A549 (cell line): ENCODE data around the gene ASIC2. TPM values are rescaled to one million over a fixed set of nuclear protein-coding genes. Genes with fewer than 3 reads are reported as not detected.

Experiments used
- ATAC-seq, 2 experiments: fragments of 200-7000 bp in 1 of 2; fragments of >200 bp in 1 of 2; cut with Nextera tagmentation in 1 of 2; cut with Tn5 transposase in 1 of 2; 3 replicates each; pipeline versions ENCODE4 v1.8.0 to v1.9.1; 2018 to 2020; ENCODE audit warnings: mild to moderate bottlenecking in 1 of 2, moderate library complexity in 1 of 2
- CTCF ChIA-PET: fragments of 300-600 bp; sonication (Branson Sonifier 250); formaldehyde crosslinking; extraction: SDS; loops from one replicate; lab custom pipeline; 2021; ENCODE audit warnings: antibody characterized with exemption, inconsistent platforms; lab: Yijun Ruan, JAX
- POLR2A ChIA-PET: fragments of 350-600 bp; formaldehyde crosslinking; extraction: SDS; loops from one replicate; lab custom pipeline; 2021; ENCODE audit warnings: antibody characterized with exemption, inconsistent platforms; lab: Yijun Ruan, JAX
- DNase-seq, 2 experiments: peaks; one replicate each; pipeline versions ENCODE4 v3.0.0 to v3.0.0-alpha.2; 2011 to 2016; ENCODE audit warnings: low read depth in 1 of 2, low spot score in 1 of 2
- FAIRE-seq: peaks from 2 replicates; lab custom pipeline; 2011; peaks lifted over from hg19 to GRCh38; lab: Jason Lieb, UNC
- H3K27ac ChIP-seq, 2 experiments: fragments of >200 bp; sonication (Bioruptor Twin); formaldehyde crosslinking; 3 replicates each; pipeline ENCODE4 v1.5.1; 2016 to 2017
- H3K4me1 ChIP-seq: fragments of >200 bp; sonication (Bioruptor Twin); formaldehyde crosslinking; 3 replicates; pipeline ENCODE4 v1.6.1; 2016
- H3K4me2 ChIP-seq: fragments of >200 bp; sonication (Bioruptor Twin); formaldehyde crosslinking; 3 replicates; pipeline ENCODE4 v1.6.1; 2016
- H3K4me3 ChIP-seq: fragments of >200 bp; sonication (Bioruptor Twin); formaldehyde crosslinking; 3 replicates; pipeline ENCODE4 v1.5.1; 2016
- H3K9me3 ChIP-seq: fragments of >200 bp; sonication (Bioruptor Twin); formaldehyde crosslinking; 3 replicates; pipeline ENCODE4 v1.6.1; 2016
- BHLHE40 ChIP-seq: IDR thresholded peaks from 2 replicates; pipeline ENCODE4 v1.6.1; 2012; ENCODE audit warnings: low read depth, low read length, inconsistent platforms
- CHD4 ChIP-seq: fragments of 200-600 bp; sonication (generic); IDR thresholded peaks from 2 replicates; pipeline ENCODE4 v1.6.1; 2016; ENCODE audit warnings: antibody characterized with exemption, mild to moderate bottlenecking, borderline replicate concordance
- EHMT2 ChIP-seq: fragments of 200-600 bp; sonication (generic); IDR thresholded peaks from 2 replicates; pipeline ENCODE4 v1.6.1; 2016; ENCODE audit warnings: antibody characterized with exemption, low read depth, mild to moderate bottlenecking, moderate library complexity
- FOSB ChIP-seq: fragments of 250-450 bp; sonication (Bioruptor Pico); IDR thresholded peaks from 2 replicates; pipeline ENCODE4 v1.5.0; 2020; ENCODE audit warnings: mild to moderate bottlenecking, moderate library complexity
- HDAC2 ChIP-seq: fragments of 200-600 bp; sonication (generic); IDR thresholded peaks from 2 replicates; pipeline ENCODE4 v1.6.1; 2016
- HOXA7 ChIP-seq: fragments of 250-450 bp; sonication (Bioruptor Pico); IDR thresholded peaks from 2 replicates; pipeline ENCODE4 v1.5.0; 2020; ENCODE audit warnings: mild to moderate bottlenecking, moderate library complexity
- HOXB13 ChIP-seq: fragments of 250-450 bp; sonication (Bioruptor Pico); IDR thresholded peaks from 2 replicates; pipeline ENCODE4 v1.5.0; 2020; ENCODE audit warnings: low read depth, mild to moderate bottlenecking, moderate library complexity
- HOXB5 ChIP-seq: fragments of 250-450 bp; sonication (Bioruptor Pico); IDR thresholded peaks from 2 replicates; pipeline ENCODE4 v1.5.0; 2020; ENCODE audit warnings: mild to moderate bottlenecking, moderate library complexity
- JUN ChIP-seq, 2 experiments: fragments of >200 bp; sonication (Bioruptor Twin); formaldehyde crosslinking; IDR thresholded peaks; 2 replicates in 1 of 2; 3 replicates in 1 of 2; pipeline ENCODE4 v1.6.1; 2016 to 2017
- JUNB ChIP-seq: fragments of >200 bp; sonication (Bioruptor Twin); formaldehyde crosslinking; IDR thresholded peaks from 2 replicates; pipeline ENCODE4 v1.6.1; 2016
- MAZ ChIP-seq: fragments of 150-350 bp; IDR thresholded peaks from 2 replicates; pipeline ENCODE4 v1.6.1; 2014; ENCODE audit warnings: antibody characterized with exemption, low read depth, low read length, borderline replicate concordance
- MYC ChIP-seq: IDR thresholded peaks from 2 replicates; pipeline ENCODE4 v1.6.1; 2012; ENCODE audit warnings: mild to moderate bottlenecking, inconsistent platforms, low read length, improper control_type of control experiment, borderline replicate concordance
- PHF8 ChIP-seq: fragments of 200-600 bp; sonication (generic); IDR thresholded peaks from 2 replicates; pipeline ENCODE4 v1.6.1; 2016; ENCODE audit warnings: low read depth, mild to moderate bottlenecking, antibody characterized with exemption, moderate library complexity, borderline replicate concordance
- POLR2A ChIP-seq: IDR thresholded peaks from 2 replicates; pipeline ENCODE4 v1.6.1; 2012; ENCODE audit warnings: mild to moderate bottlenecking, low read length
- RARB ChIP-seq: fragments of 250-450 bp; sonication (Bioruptor Pico); IDR thresholded peaks from 2 replicates; pipeline ENCODE4 v1.8.0; 2021; ENCODE audit warnings: mild to moderate bottlenecking, moderate library complexity
- SREBF2 ChIP-seq: fragments of 450-650 bp; IDR thresholded peaks from 2 replicates; pipeline ENCODE4 v1.6.1; 2014; ENCODE audit warnings: mild to moderate bottlenecking, moderate library complexity
- TP53 ChIP-seq: fragments of 250-450 bp; sonication (Bioruptor Pico); IDR thresholded peaks from 2 replicates; pipeline ENCODE4 v1.5.0; 2021; ENCODE audit warnings: mild to moderate bottlenecking, moderate library complexity
- WGBS: methylation state at CpG from one replicate; pipeline ENCODE4 v1.1.6; 2017; ENCODE audit errors: missing lambda C conversion rate; 5-methylcytosine and 5-hydroxymethylcytosine counted together
- polyA plus RNA-seq, 4 experiments: library from polyadenylated mRNA; depleted of rRNA in 3 of 4; stranded (reverse); fragments of >200 nt; fragmentation: RNase III in 1 of 4; extraction: RNeasy Plus Mini Kit Qiagen cat#74134 plus additional on column Dnase treatment in 1 of 4; gene quantifications; 2 replicates in 3 of 4; 3 replicates in 1 of 4; pipeline ENCODE4 v1.2.3, GENCODE V29; 2011 to 2017
- TF ChIP-seq, protein P1 (sequence below): fragments of >200 bp; sonication (Bioruptor Twin); formaldehyde crosslinking; IDR thresholded peaks from 3 replicates; pipeline ENCODE4 v1.5.1; 2016
- TF ChIP-seq, protein P2 (sequence below): fragments of >200 bp; sonication (Bioruptor Twin); formaldehyde crosslinking; IDR thresholded peaks from 3 replicates; pipeline ENCODE4 v1.6.1; 2016
- TF ChIP-seq, protein P3 (sequence below): IDR thresholded peaks from 2 replicates; pipeline ENCODE4 v1.6.1; 2012; ENCODE audit warnings: low read depth, borderline replicate concordance
- TF ChIP-seq, protein P4 (sequence below): IDR thresholded peaks from 2 replicates; pipeline ENCODE4 v1.6.1; 2012
- TF ChIP-seq, protein P5 (sequence below): fragments of >200 bp; sonication (Bioruptor Twin); formaldehyde crosslinking; IDR thresholded peaks from 2 replicates; pipeline ENCODE4 v1.6.1; 2016
- TF ChIP-seq, protein P6 (sequence below): fragments of 150-350 bp; IDR thresholded peaks from 2 replicates; pipeline ENCODE4 v1.6.1; 2014; ENCODE audit warnings: low read depth, mild to moderate bottlenecking, low read length
- TF ChIP-seq, protein P7 (sequence below): fragments of 250-450 bp; sonication (Bioruptor Pico); IDR thresholded peaks from 2 replicates; pipeline ENCODE4 v1.5.0; 2020; ENCODE audit warnings: low read depth, mild to moderate bottlenecking, moderate library complexity

The ASIC2 gene
- polyA plus RNA-seq, 2 of the 4 experiments (the other 2 are of a cell fraction): 1.5 to 1.9 TPM

DNA sequence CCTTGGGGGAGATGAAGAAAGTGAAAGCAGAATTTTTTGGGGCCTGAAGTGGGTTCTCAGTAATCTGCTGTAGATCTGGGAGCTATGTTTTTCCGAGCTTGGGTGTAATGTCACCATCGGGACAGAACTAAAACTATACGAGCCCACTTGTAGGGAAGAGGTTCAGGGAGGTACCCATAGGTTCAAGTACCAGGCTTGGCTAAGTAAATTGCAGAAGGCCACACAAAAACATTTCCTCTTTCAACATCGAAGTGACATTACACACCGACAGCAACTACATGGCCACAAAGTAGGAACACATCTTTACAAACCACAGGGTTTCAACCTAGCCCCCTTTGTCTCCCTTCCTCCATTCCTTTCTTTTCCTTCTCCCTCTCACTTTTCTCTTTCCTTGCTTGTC lies 10.2 kb upstream of the ASIC2 start:
- CTCF ChIA-PET: interaction anchor here (0.6 to 3.6 kb wide), 5 partner anchors 12 to 520 kb away, joined by 3 to 22 read pairs (median 3); partner anchors contain the start of gene ASIC2
- WGBS: 3% methylated on average over 5 of the region's 5 CpGs

DNA sequence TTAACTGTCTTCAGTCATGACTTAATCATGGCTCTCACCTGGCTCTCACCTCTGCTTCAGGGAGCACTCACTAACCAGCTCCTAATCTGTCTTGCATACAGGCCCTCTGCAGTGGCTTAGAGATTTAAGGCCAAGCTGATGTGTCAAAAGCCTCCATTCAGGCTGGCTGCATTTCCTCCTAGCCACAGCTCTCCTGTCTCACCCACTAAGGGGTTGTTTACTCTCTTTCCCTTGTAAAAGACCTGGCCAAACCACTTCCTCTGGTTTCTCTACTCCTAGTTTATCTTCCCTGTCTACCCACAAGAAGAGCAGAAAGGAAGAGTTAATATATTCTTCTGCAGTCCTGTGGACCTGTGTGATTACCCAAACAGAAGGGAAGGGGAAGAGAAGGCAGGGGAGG lies 9.3 kb upstream of the ASIC2 start:
- CTCF ChIA-PET: interaction anchor here (1.3 to 3.6 kb wide), 2 partner anchors 11 to 17 kb away, joined by 3 to 22 read pairs; partner anchors contain the start of gene ASIC2

More for the DNA sequence above, 10.2 kb upstream of the ASIC2 start:
- peaks cover 13% of the 10 kb centered on the region; the same call in 2 of the 3 replicates for H3K9me3 ChIP-seq
- no peaks in the 10 kb centered on the region for H3K4me1 ChIP-seq
- H3K27ac ChIP-seq: no peak overlapping the region
- FAIRE-seq: no peak
- no peak overlapping the region for H3K4me3 ChIP-seq
- no peak for ATAC-seq
- no peak for TF ChIP-seq JUNB
- no peak for TF ChIP-seq JUN (IDR thresholded peaks at IDR 0.05)
- no peak for TF ChIP-seq EHMT2
- TF ChIP-seq, protein P1, sequence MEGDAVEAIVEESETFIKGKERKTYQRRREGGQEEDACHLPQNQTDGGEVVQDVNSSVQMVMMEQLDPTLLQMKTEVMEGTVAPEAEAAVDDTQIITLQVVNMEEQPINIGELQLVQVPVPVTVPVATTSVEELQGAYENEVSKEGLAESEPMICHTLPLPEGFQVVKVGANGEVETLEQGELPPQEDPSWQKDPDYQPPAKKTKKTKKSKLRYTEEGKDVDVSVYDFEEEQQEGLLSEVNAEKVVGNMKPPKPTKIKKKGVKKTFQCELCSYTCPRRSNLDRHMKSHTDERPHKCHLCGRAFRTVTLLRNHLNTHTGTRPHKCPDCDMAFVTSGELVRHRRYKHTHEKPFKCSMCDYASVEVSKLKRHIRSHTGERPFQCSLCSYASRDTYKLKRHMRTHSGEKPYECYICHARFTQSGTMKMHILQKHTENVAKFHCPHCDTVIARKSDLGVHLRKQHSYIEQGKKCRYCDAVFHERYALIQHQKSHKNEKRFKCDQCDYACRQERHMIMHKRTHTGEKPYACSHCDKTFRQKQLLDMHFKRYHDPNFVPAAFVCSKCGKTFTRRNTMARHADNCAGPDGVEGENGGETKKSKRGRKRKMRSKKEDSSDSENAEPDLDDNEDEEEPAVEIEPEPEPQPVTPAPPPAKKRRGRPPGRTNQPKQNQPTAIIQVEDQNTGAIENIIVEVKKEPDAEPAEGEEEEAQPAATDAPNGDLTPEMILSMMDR: no peak
- TF ChIP-seq, protein P2, sequence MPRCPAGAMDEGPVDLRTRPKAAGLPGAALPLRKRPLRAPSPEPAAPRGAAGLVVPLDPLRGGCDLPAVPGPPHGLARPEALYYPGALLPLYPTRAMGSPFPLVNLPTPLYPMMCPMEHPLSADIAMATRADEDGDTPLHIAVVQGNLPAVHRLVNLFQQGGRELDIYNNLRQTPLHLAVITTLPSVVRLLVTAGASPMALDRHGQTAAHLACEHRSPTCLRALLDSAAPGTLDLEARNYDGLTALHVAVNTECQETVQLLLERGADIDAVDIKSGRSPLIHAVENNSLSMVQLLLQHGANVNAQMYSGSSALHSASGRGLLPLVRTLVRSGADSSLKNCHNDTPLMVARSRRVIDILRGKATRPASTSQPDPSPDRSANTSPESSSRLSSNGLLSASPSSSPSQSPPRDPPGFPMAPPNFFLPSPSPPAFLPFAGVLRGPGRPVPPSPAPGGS: no peak
- TF ChIP-seq, protein P3, sequence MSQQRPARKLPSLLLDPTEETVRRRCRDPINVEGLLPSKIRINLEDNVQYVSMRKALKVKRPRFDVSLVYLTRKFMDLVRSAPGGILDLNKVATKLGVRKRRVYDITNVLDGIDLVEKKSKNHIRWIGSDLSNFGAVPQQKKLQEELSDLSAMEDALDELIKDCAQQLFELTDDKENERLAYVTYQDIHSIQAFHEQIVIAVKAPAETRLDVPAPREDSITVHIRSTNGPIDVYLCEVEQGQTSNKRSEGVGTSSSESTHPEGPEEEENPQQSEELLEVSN: no peak
- TF ChIP-seq, protein P4, sequence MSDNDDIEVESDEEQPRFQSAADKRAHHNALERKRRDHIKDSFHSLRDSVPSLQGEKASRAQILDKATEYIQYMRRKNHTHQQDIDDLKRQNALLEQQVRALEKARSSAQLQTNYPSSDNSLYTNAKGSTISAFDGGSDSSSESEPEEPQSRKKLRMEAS: no peak
- no peak for TF ChIP-seq MYC
- TF ChIP-seq, protein P5, sequence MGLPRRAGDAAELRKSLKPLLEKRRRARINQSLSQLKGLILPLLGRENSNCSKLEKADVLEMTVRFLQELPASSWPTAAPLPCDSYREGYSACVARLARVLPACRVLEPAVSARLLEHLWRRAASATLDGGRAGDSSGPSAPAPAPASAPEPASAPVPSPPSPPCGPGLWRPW: no peak
- TF ChIP-seq MAZ: no peak
- H3K4me2 ChIP-seq: no peak overlapping the region
- POLR2A ChIA-PET: no interaction called here
- DNase-seq: no peak

More for the DNA sequence above, 9.3 kb upstream of the ASIC2 start:
- H3K4me1 ChIP-seq: no peaks in the 10 kb centered on the region
- H3K9me3 ChIP-seq: peaks cover 13% of the 10 kb centered on the region; the same call in 2 of the 3 replicates
- POLR2A ChIA-PET: no interaction called here
- DNase-seq (no peak), FAIRE-seq (no peak), ATAC-seq (no peak)
- no peak for TF ChIP-seq HOXB5
- no peak for TF ChIP-seq MAZ
- TF ChIP-seq TP53 (CRISPR knock-in tag): no peak
- TF ChIP-seq POLR2A: no peak
- no peak for TF ChIP-seq PHF8
- TF ChIP-seq RARB (CRISPR knock-in tag): no peak
- TF ChIP-seq, protein P6, sequence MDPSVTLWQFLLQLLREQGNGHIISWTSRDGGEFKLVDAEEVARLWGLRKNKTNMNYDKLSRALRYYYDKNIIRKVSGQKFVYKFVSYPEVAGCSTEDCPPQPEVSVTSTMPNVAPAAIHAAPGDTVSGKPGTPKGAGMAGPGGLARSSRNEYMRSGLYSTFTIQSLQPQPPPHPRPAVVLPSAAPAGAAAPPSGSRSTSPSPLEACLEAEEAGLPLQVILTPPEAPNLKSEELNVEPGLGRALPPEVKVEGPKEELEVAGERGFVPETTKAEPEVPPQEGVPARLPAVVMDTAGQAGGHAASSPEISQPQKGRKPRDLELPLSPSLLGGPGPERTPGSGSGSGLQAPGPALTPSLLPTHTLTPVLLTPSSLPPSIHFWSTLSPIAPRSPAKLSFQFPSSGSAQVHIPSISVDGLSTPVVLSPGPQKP: no peak
- TF ChIP-seq CHD4: no peak
- TF ChIP-seq, protein P7, sequence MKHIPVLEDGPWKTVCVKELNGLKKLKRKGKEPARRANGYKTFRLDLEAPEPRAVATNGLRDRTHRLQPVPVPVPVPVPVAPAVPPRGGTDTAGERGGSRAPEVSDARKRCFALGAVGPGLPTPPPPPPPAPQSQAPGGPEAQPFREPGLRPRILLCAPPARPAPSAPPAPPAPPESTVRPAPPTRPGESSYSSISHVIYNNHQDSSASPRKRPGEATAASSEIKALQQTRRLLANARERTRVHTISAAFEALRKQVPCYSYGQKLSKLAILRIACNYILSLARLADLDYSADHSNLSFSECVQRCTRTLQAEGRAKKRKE: no peak
- no peak for TF ChIP-seq SREBF2
- TF ChIP-seq EHMT2: no peak
- TF ChIP-seq JUNB: no peak
- TF ChIP-seq FOSB (CRISPR knock-in tag): no peak
- TF ChIP-seq HDAC2: no peak
- TF ChIP-seq HOXA7 (CRISPR knock-in tag): no peak
- no peak for TF ChIP-seq HOXB13 (CRISPR knock-in tag)
- TF ChIP-seq, protein P4: no peak
- TF ChIP-seq BHLHE40: no peak
- no peak overlapping the region for H3K27ac ChIP-seq
- no peak overlapping the region for H3K4me3 ChIP-seq
- no peak overlapping the region for H3K4me2 ChIP-seq
